Measurements from ENCODE around the gene SLC38A2.

SLC38A2 gene

GRCh38 chr12:46387670-46388069, 15.1 kb upstream of the SLC38A2 start:
- Histone ChIP-seq H3K27me3 (no peaks in the 10 kb centered on the region), H3K9me3 (no peaks in the 10 kb centered on the region), H3K4me3 (ENCODE audit: low read depth in 1 of 2, low read length in 1 of 2) (no peak overlapping the region), H3K4me1 (ENCODE audit: control insufficient read depth in 1 of 2, insufficient read depth in 1 of 2, low read depth in 1 of 2, low read length in 1 of 2) (peaks cover 41 to 47% of the 10 kb centered on the region in 2 experiments), H3K36me3 (peaks cover 7% of the 10 kb centered on the region), H3K27ac (peak overlapping the region; percentile 5)
- no peak for TF ChIP-seq CTCF (IDR thresholded peaks at IDR 0.05)

- TF ChIP-seq CTCF (IDR thresholded peaks at IDR 0.05): no peak
- Histone ChIP-seq H3K4me3 (ENCODE audit: low read depth in 1 of 2, low read length in 1 of 2) (peak overlapping the region in 1 of 2 experiments; percentile 13), H3K9me3 (no peaks in the 10 kb centered on the region), H3K4me1 (ENCODE audit: control insufficient read depth in 1 of 2, insufficient read depth in 1 of 2, low read depth in 1 of 2, low read length in 1 of 2) (peaks cover 46 to 51% of the 10 kb centered on the region in 2 experiments), H3K27me3 (no peaks in the 10 kb centered on the region), H3K36me3 (peaks cover 7% of the 10 kb centered on the region), H3K27ac (peak overlapping the region; percentile 9)
Measured at GRCh38 chr12:46386877-46387629, 14.5 kb upstream of the SLC38A2 start.

GRCh38 chr12:46386360-46386867, 13.8 kb upstream of the SLC38A2 start:
- peak overlapping the region in 1 of 2 experiments; percentile 13 for H3K4me3 ChIP-seq (ENCODE audit: low read depth in 1 of 2, low read length in 1 of 2)
- TF ChIP-seq CTCF (IDR thresholded peaks at IDR 0.05): no peak

GRCh38 chr12:46385438-46385837, 12.9 kb upstream of the SLC38A2 start:
- Histone ChIP-seq H3K27me3 (no peaks in the 10 kb centered on the region), H3K4me1 (ENCODE audit: control insufficient read depth in 1 of 2, insufficient read depth in 1 of 2, low read depth in 1 of 2, low read length in 1 of 2) (peaks cover 46 to 51% of the 10 kb centered on the region in 2 experiments), H3K27ac (no peak overlapping the region), H3K36me3 (no peaks in the 10 kb centered on the region), H3K4me3 (ENCODE audit: low read depth in 1 of 2, low read length in 1 of 2) (no peak overlapping the region), H3K9me3 (no peaks in the 10 kb centered on the region)
- TF ChIP-seq CTCF (IDR thresholded peaks at IDR 0.05): no peak

More at GRCh38 chr12:46386360-46386867, 13.8 kb upstream of the SLC38A2 start:
- peaks cover 46 to 51% of the 10 kb centered on the region in 2 experiments for H3K4me1 ChIP-seq (ENCODE audit: control insufficient read depth in 1 of 2, insufficient read depth in 1 of 2, low read depth in 1 of 2, low read length in 1 of 2)
- peak overlapping the region; percentile 9 for H3K27ac ChIP-seq
- peaks cover 5% of the 10 kb centered on the region for H3K36me3 ChIP-seq
- no peaks in the 10 kb centered on the region for H3K9me3 ChIP-seq
- H3K27me3 ChIP-seq: no peaks in the 10 kb centered on the region

GRCh38 chr12:46384451-46385309, 12.1 kb upstream of the SLC38A2 start:
- Histone ChIP-seq H3K4me3 (ENCODE audit: low read depth in 1 of 2, low read length in 1 of 2) (peak overlapping the region; percentile 67 to 90), H3K27me3 (no peaks in the 10 kb centered on the region), H3K9me3 (no peaks in the 10 kb centered on the region), H3K27ac (peak overlapping the region; percentile 85), H3K4me1 (ENCODE audit: control insufficient read depth in 1 of 2, insufficient read depth in 1 of 2, low read depth in 1 of 2, low read length in 1 of 2) (peaks cover 46 to 51% of the 10 kb centered on the region in 2 experiments), H3K36me3 (no peaks in the 10 kb centered on the region)
- TF ChIP-seq CTCF (IDR thresholded peaks at IDR 0.05): no peak
